ENCODE measurements around the gene HRCT1.

The HRCT1 gene

GRCh38 chr9:35923598-35923926, 17.6 kb downstream of the HRCT1 start:
- H3K9ac ChIP-seq (ENCODE audit: low read depth, low read length), result no peak overlapping the region
- no peak overlapping the region for H2AFZ ChIP-seq (ENCODE audit: low read depth, low read length)

GRCh38 chr9:35923927-35924763, 18.1 kb downstream of the HRCT1 start:
- Histone ChIP-seq H4K20me1 (ENCODE audit: insufficient read depth, low read length) (no peaks in the 10 kb centered on the region), H2AFZ (ENCODE audit: low read depth, low read length) (no peak overlapping the region), H3K4me3 (ENCODE audit: low read depth in 1 of 2, low read length in 2 of 2) (no peak overlapping the region), H3K4me1 (ENCODE audit: insufficient read depth, low read length) (no peaks in the 10 kb centered on the region), H3K27ac (ENCODE audit: low read length) (no peak overlapping the region), H3K79me2 (ENCODE audit: insufficient read depth, low read length) (no peaks in the 10 kb centered on the region), H3K4me2 (ENCODE audit: insufficient read depth, low read length) (no peak overlapping the region), H3K27me3 (ENCODE audit: insufficient read depth, low read length, poor library complexity) (no peaks in the 10 kb centered on the region), H3K36me3 (ENCODE audit: insufficient read depth, low read length) (no peaks in the 10 kb centered on the region), H3K9ac (ENCODE audit: low read depth, low read length) (no peak overlapping the region), H3K9me3 (ENCODE audit: insufficient read depth, low read length, severe bottlenecking) (no peaks in the 10 kb centered on the region)
- TF ChIP-seq CTCF (IDR thresholded peaks at IDR 0.05; ENCODE audit: borderline replicate concordance, extremely low read depth, low read length, poor library complexity, severe bottlenecking), result no peak
- no peak for TF ChIP-seq EZH2 (IDR thresholded peaks at IDR 0.05; ENCODE audit: borderline replicate concordance, low read depth, low read length, severe bottlenecking)
- ATAC-seq (ENCODE audit: insufficient read depth, low read depth) (no peak), DNase-seq (no peak)

More at GRCh38 chr9:35923598-35923926, 17.6 kb downstream of the HRCT1 start:
- no peak overlapping the region for H3K4me3 ChIP-seq (ENCODE audit: low read depth in 1 of 2, low read length in 2 of 2)
- ATAC-seq (ENCODE audit: insufficient read depth, low read depth), result no peak
- H3K9me3 ChIP-seq (ENCODE audit: insufficient read depth, low read length, severe bottlenecking), result no peaks in the 10 kb centered on the region
- H3K36me3 ChIP-seq (ENCODE audit: insufficient read depth, low read length), result no peaks in the 10 kb centered on the region
- no peaks in the 10 kb centered on the region for H3K27me3 ChIP-seq (ENCODE audit: insufficient read depth, low read length, poor library complexity)
- no peaks in the 10 kb centered on the region for H3K79me2 ChIP-seq (ENCODE audit: insufficient read depth, low read length)
- H3K27ac ChIP-seq (ENCODE audit: low read length), result no peak overlapping the region
- no peak for DNase-seq
- H3K4me1 ChIP-seq (ENCODE audit: insufficient read depth, low read length), result no peaks in the 10 kb centered on the region
- TF ChIP-seq CTCF (IDR thresholded peaks at IDR 0.05; ENCODE audit: borderline replicate concordance, extremely low read depth, low read length, poor library complexity, severe bottlenecking), result no peak
- no peak overlapping the region for H3K4me2 ChIP-seq (ENCODE audit: insufficient read depth, low read length)
- H4K20me1 ChIP-seq (ENCODE audit: insufficient read depth, low read length), result no peaks in the 10 kb centered on the region

GRCh38 chr9:35928591-35929452, 22.8 kb downstream of the HRCT1 start:
- Histone ChIP-seq H3K79me2 (ENCODE audit: insufficient read depth, low read length) (no peaks in the 10 kb centered on the region), H3K4me1 (ENCODE audit: insufficient read depth, low read length) (peaks cover 8% of the 10 kb centered on the region; the same call in 1 of the 2 replicates), H3K4me3 (ENCODE audit: low read depth in 1 of 2, low read length in 2 of 2) (no peak overlapping the region), H3K36me3 (ENCODE audit: insufficient read depth, low read length) (no peaks in the 10 kb centered on the region), H3K9ac (ENCODE audit: low read depth, low read length) (no peak overlapping the region), H3K27me3 (ENCODE audit: insufficient read depth, low read length, poor library complexity) (no peaks in the 10 kb centered on the region), H4K20me1 (ENCODE audit: insufficient read depth, low read length) (no peaks in the 10 kb centered on the region), H2AFZ (ENCODE audit: low read depth, low read length) (no peak overlapping the region), H3K27ac (ENCODE audit: low read length) (no peak overlapping the region), H3K9me3 (ENCODE audit: insufficient read depth, low read length, severe bottlenecking) (no peaks in the 10 kb centered on the region), H3K4me2 (ENCODE audit: insufficient read depth, low read length) (no peak overlapping the region)
- DNase-seq (no peak), ATAC-seq (ENCODE audit: insufficient read depth, low read depth) (no peak)
- TF ChIP-seq CTCF (IDR thresholded peaks at IDR 0.05; ENCODE audit: borderline replicate concordance, extremely low read depth, low read length, poor library complexity, severe bottlenecking), result no peak
